ENCODE results near the gene FOXI1.

The FOXI1 gene

DNA sequence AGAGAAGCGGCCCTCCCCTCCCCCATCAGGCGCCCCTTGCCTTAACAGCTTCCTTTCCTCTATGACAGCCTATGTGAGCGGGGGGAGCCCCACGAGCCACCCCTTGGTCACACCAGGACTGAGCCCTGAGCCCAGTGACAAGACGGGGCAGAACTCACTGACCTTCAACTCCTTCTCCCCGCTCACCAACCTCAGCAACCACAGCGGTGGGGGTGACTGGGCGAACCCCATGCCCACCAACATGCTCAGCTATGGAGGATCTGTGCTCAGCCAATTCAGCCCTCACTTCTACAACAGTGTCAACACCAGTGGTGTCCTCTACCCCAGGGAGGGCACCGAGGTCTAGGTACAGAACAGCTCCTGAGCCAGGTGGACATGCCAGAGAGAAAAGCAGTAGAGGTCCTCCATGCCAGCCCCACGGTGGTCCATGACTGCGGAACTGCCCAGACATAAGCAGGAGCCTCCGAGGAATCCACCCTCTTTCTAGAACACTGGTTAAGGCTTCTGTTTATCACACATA, 2.6 kb downstream of the FOXI1 start:
- no peaks in the 10 kb centered on the region for H3K27me3 ChIP-seq
- no peaks in the 10 kb centered on the region for H3K36me3 ChIP-seq
- H3K9me3 ChIP-seq: no peaks in the 10 kb centered on the region
- TF ChIP-seq, protein P1, sequence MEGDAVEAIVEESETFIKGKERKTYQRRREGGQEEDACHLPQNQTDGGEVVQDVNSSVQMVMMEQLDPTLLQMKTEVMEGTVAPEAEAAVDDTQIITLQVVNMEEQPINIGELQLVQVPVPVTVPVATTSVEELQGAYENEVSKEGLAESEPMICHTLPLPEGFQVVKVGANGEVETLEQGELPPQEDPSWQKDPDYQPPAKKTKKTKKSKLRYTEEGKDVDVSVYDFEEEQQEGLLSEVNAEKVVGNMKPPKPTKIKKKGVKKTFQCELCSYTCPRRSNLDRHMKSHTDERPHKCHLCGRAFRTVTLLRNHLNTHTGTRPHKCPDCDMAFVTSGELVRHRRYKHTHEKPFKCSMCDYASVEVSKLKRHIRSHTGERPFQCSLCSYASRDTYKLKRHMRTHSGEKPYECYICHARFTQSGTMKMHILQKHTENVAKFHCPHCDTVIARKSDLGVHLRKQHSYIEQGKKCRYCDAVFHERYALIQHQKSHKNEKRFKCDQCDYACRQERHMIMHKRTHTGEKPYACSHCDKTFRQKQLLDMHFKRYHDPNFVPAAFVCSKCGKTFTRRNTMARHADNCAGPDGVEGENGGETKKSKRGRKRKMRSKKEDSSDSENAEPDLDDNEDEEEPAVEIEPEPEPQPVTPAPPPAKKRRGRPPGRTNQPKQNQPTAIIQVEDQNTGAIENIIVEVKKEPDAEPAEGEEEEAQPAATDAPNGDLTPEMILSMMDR (IDR thresholded peaks at IDR 0.05; ENCODE audit: low read depth, low read length): no peak
- no peak overlapping the region for H3K4me3 ChIP-seq (ENCODE audit: low read depth, low read length)
- no peaks in the 10 kb centered on the region for H3K4me1 ChIP-seq
- no peak for DNase-seq

DNA sequence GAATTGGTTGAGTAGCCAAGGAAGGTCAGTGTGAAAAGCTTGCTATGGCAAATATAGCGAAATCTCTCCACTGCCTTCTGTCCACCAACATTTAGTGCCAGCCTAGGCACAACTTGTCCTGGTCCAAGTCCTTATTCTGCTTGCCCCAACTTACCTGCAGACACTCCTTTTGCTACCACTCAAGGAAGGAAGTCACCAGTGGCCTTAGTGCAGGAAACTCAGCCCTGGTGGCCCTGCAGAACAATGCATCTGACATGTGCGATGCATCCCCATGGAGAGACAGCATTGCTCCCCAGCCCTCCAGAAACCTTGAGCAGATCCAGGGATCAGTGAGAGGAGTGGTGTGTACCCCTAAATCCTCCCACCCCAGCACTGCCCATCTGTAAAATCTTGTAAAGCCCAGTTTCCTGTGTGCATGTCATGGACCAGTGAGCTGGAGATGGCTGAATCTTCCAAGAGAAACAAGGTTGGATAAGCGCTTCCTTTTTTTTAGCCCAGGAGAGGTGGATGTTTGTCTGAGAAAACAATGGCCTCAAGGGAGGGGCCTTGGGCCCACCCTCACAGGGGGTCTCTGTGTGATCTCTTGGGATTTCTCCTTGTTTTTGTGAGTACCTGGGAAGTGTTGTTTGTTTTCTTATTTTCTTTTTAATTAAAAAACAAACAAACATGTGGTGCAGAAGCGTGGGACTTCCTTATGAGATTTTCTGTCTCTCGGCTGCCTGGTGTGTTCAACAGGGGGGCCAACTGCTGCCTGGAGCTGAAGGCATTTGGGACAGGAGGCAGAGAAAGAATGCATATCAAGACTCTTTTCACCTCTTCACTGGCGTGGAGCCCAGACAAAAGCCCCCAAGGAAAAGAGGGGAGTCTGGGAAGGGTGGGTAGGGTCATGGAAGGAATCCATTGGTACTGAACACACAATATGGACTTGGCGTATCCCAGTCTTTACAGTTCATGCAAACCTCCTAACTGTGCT, 3.6 kb downstream of the FOXI1 start:
- TF ChIP-seq, protein P1 (IDR thresholded peaks at IDR 0.05; ENCODE audit: low read depth, low read length): no peak
- H3K9me3 ChIP-seq: no peaks in the 10 kb centered on the region
- no peaks in the 10 kb centered on the region for H3K4me1 ChIP-seq
- H3K27me3 ChIP-seq: no peaks in the 10 kb centered on the region
- H3K4me3 ChIP-seq (ENCODE audit: low read depth, low read length): no peak overlapping the region
- no peak for DNase-seq
- no peaks in the 10 kb centered on the region for H3K36me3 ChIP-seq

DNA sequence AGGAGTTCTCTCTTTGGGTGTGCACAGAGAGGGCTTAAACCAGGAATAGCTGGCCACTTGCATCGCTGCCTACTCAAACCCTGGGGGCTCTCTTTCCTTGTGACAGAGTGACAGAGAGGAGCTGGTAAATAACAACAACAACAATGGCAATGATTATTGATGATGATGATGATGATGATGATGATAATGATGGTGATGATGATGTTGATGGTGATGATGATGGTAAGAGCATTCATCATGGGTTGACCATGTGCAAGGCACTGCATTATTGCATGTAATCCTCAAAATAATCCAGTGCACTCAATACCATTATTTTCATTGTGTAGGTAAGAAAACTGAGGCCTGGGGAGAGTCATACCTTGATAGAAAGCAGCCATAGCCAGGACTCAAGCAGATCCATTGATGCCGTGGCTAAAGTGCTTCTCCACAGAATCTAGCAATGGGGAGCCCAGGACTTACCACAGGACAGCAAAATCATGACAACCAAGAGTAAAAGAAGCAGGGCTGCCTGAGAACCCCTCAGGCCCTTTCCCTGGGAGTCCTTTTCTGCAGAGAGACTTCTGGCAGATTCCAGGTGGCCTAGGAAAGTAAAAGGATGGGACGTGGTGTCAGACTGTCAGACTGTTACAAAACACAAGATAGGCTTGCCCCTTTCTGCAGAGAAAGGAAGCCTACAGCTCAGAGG, 4.8 kb downstream of the FOXI1 start:
- no peak for DNase-seq
- H3K9me3 ChIP-seq: no peaks in the 10 kb centered on the region
- H3K36me3 ChIP-seq: no peaks in the 10 kb centered on the region
- H3K4me3 ChIP-seq (ENCODE audit: low read depth, low read length): no peak overlapping the region
- H3K27me3 ChIP-seq: no peaks in the 10 kb centered on the region
- no peaks in the 10 kb centered on the region for H3K4me1 ChIP-seq
- TF ChIP-seq, protein P1 (IDR thresholded peaks at IDR 0.05; ENCODE audit: low read depth, low read length): no peak

DNA sequence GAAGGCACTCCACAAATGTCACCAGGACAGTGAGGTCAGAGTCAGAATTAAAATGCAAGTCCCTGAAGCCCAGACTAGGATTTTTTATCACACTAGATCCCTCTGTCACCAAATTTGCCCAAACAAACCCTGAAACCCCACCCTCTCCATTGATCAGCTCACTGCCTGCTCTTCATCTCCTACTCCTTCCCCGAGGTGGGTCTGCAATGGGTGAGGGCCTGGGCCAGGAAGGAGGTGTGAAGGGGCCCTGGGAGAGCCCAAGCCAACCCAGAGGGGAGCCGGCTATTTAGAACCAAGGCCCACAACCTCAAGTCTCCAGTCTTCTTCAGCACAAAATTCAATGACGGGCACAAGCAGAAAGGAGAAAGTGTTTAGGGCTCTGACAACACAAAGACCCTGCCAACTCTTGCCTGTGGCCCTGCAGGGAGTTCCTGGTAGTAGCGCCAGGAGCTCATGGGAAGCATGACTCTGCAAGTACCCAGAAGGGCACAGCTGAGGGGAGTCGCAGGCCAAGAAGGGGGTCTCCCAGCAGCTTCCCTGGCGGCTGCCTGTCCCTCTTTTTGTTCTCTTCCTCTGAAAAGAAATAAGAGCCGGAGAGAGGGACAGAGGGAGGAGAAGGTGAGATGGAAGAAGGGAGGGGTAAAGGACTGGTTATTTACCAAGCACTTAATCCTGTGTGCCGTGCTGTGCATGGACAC, 5.5 kb downstream of the FOXI1 start:
- TF ChIP-seq, protein P1 (IDR thresholded peaks at IDR 0.05; ENCODE audit: low read depth, low read length): no peak
- no peaks in the 10 kb centered on the region for H3K27me3 ChIP-seq
- H3K4me3 ChIP-seq (ENCODE audit: low read depth, low read length): no peak overlapping the region
- H3K9me3 ChIP-seq: no peaks in the 10 kb centered on the region
- H3K36me3 ChIP-seq: no peaks in the 10 kb centered on the region
- no peaks in the 10 kb centered on the region for H3K4me1 ChIP-seq
- DNase-seq: no peak

DNA sequence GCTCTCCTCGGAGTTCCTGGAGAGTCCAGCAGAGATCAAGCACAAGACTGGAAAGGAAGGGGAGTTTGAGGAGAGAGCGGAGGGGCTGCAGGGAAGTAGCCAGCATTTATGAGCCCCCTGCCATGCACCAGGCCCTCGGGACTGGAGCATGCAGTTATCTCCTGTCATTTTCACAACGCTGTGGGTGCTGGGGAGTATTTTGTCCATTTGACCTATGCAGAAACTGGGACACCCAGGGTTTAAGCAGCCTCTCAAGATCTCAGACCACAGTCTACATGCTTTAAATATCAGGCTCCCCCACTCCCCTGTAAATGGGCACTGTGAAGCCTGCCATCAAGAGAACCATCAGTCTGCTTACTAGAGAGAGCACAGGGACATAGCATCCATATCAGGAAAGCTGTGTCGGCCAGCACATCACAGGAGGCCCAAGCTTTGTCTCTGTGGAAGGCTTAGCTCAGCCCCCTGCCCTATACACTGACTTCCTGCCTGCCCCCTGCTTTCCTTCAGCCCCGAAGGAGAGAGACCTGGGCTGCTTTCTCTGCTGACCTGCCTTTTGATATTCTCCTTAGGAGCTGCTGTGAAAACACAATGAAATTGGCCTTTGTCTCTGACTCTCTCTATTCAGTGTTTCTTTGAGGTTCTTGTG, 7.3 kb downstream of the FOXI1 start:
- Histone ChIP-seq H3K27me3 (no peaks in the 10 kb centered on the region), H3K9me3 (no peaks in the 10 kb centered on the region), H3K4me1 (no peaks in the 10 kb centered on the region), H3K36me3 (no peaks in the 10 kb centered on the region), H3K4me3 (ENCODE audit: low read depth, low read length) (no peak overlapping the region)
- no peak for DNase-seq
- TF ChIP-seq, protein P1 (IDR thresholded peaks at IDR 0.05; ENCODE audit: low read depth, low read length): no peak
